ENCODE data around the gene TXLNG.

Gene TXLNG

GRCh38 chrX:16874458-16875095 lies 88.3 kb downstream of the TXLNG start:
- DNase-seq = no peak

DNA sequence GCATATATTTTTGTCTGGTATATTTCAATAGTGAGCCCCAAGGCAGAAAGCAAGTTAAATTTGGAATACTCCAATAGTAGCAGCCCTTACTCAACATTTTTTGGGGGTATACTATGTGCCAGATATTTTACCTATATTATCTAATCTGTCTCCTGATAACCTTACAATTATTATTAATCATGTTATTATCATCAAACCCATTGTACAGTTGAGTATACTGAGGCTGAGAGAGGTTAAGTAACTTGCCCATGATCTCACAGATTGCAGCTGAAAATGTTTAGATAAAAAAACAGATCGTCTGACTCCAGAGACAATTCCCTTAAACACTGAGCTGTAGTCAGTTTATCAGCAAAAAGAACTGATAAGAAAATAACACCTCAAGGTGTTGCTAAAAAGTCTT lies 90.4 kb downstream of the TXLNG start:
- no peak for DNase-seq

DNA sequence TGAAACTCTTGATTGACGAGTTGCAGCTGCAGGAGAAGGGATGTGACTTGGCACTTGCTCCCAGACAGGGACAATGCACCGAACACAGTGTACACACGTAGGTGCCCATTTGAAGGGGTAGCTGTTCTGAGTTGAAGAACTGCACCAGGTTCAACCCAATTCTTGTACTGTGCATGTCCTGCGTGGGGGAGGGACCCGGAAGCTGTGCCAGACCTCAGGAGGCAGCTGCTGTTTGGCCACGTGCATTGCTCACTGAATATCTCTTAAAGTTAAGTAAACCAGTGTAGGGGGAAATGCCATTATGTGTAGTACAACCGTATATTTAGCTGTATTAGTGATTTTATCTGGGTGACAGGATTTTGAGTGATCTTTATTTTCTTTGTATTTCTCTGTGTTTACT lies 95.9 kb downstream of the TXLNG start:
- no peak for DNase-seq

DNA sequence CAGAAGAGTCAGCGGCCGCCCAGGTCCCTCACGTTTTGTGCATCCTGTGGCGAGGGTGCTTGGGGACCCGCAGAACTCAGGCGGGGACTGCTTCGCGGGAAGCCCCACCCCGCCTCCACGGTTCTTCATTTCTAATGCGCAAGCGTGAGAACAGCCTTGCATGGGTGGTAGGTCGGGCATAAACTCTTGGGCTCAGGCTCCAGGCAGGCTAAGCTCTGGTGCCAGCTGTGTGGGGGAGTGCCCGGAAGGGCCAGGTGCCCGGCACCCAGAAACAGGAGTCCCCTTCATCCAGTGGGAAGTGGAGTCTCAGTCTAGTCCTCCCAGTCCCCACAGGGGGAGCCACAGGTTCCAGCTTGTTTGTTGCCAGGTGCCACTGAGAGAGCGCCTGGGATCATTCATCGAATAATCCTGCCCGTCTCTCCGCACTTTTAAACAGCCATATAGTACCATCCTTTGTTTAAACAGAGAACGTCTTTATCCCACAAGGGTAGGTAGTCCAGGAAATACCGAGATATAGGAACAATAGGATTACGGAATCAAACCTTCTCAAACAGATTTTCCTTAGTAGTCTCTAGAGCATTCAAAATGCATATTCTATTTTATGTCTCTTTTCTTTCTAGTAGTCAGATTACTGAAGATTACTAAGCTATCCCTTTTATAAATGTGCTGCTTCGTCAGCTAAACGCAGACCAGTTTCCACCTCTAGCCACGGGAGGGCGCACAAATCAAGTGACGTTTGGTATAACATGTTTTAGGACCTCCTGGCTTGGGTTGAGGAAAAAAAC lies 96.6 kb downstream of the TXLNG start:
- DNase-seq = peak; percentile 54

DNA sequence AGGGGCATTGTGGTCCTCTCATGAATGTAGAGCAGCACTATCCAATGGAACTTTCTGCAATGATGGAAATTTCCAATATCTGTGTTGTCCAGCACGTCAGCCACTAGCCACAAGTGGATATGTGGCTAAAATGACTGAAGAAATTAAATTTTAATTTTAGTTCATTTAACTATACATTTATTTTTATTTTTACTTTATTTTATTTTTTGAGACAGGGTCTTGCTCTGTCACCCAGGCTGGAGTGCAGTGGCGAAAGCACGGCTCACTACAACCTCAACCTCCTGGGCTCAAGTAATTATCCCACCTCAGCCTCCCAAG lies 97.2 kb downstream of the TXLNG start:
- no peak for DNase-seq

- no peak for DNase-seq
Measured at GRCh38 chrX:16885628-16886027, 99.4 kb downstream of the TXLNG start.

DNA sequence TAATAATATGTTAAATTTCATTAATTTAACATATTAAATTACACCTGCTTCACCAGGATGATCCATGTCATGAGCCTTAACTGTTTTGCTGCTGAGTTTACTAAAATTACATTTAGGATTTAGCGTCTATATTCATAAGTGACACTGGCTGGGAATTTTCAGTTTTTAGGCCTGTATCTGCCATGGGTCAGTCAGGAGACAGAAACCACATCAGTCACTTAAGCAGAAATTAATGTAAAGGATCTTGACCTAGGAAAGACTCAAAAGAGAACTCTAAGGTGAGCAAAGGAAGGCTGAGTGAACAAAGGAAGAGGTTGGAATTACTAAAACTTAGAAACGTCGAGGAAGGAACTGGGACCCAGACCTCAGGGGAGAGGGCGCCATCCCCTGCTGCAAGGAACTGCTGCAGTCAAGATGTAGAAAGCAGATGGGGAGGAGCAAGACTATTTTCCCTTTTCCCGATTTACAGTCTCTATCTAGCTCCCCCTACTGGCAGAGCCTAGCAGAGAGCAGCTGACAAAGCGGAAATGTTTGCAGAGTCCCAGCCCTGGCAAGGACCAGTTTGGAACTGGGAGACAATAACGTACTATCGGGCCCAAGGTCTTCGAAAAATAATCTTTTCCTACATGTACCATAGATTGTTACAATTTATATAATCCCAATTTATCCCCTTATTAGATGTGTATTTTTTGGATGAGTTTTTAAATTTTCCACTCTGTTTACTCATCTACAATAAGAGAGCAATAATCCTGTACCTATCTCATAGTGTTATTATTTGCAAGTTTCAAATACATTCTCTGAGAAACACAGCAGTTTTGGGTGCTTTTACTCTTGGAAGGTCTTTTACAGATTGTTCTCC lies 106.5 kb downstream of the TXLNG start:
- peak; percentile 51 for DNase-seq

Measured in 8988T (cell line).